Endothelial cell of umbilical vein (primary cell): Measurements from ENCODE around the gene DGKD. TPM values are rescaled to one million over a fixed set of nuclear protein-coding genes. Genes with fewer than 3 reads are reported as not detected.

Source experiments
- BruUV-seq: library from RNA; stranded (reverse); fragments of 400-500 nt; replicated peaks from 2 replicates; lab custom pipeline; 2021; lab: Mats Ljungman, UMichigan
- CTCF ChIA-PET: fragments of 300-600, 350-600 bp; sonication (Branson Sonifier 250); formaldehyde crosslinking; loops from one replicate; lab custom pipeline; 2021; ENCODE audit warnings: antibody characterized with exemption, inconsistent platforms; lab: Charles Lee
- POLR2A ChIA-PET: fragments of 300-600, 350-600 bp; sonication (Branson Sonifier 250); formaldehyde crosslinking; loops from one replicate; lab custom pipeline; 2021; ENCODE audit warnings: antibody characterized with exemption, inconsistent platforms; lab: Charles Lee
- DNase-seq: peaks from one replicate; pipeline ENCODE4 v3.0.0-alpha.2; 2011; ENCODE audit warnings: low read depth, low spot score
- FAIRE-seq: peaks from 2 replicates; lab custom pipeline; 2011; peaks lifted over from hg19 to GRCh38; lab: Jason Lieb, UNC
- H2AFZ ChIP-seq: 2 replicates; pipeline ENCODE4 v1.6.0; 2012; ENCODE audit warnings: low read depth, low read length, control low read depth, inconsistent platforms
- H3K27ac ChIP-seq: 2 replicates; pipeline ENCODE4 v1.5.1; 2011; ENCODE audit warnings: low read depth, mild to moderate bottlenecking, control low read depth, low read length, moderate library complexity; ENCODE audit not compliant: insufficient read depth
- H3K27me3 ChIP-seq, 2 experiments: 2 replicates each; pipeline versions ENCODE4 v1.6.0 to v1.6.1; 2011; ENCODE audit warnings: low read length in 2 of 2, mixed read lengths in 1 of 2; ENCODE audit not compliant: control insufficient read depth in 2 of 2, insufficient read depth in 2 of 2
- H3K36me3 ChIP-seq, 2 experiments: 2 replicates in 1 of 2; 3 replicates in 1 of 2; pipeline ENCODE4 v1.5.1; 2011; ENCODE audit warnings: low read length in 2 of 2, mild to moderate bottlenecking in 1 of 2, moderate library complexity in 1 of 2; ENCODE audit not compliant: control insufficient read depth in 2 of 2, insufficient read depth in 2 of 2; ENCODE audit errors: extremely low read depth in 1 of 2
- H3K4me1 ChIP-seq: 3 replicates; pipeline ENCODE4 v1.5.1; 2011; ENCODE audit warnings: mild to moderate bottlenecking, low read length; ENCODE audit not compliant: control insufficient read depth, insufficient read depth; ENCODE audit errors: extremely low read depth
- H3K4me2 ChIP-seq: 2 replicates; pipeline ENCODE4 v1.6.1; 2011; ENCODE audit warnings: low read length, control low read depth, mixed read lengths; ENCODE audit not compliant: insufficient read depth
- H3K4me3 ChIP-seq, 3 experiments: fragments of 200-600 bp in 1 of 3; sonication (generic), shearing (Covaris generic) in 1 of 3; replicated peaks in 1 of 3; 2 replicates each; pipeline ENCODE4 v1.5.1; 2011 to 2016; ENCODE audit warnings: control low read depth in 3 of 3, low read length in 3 of 3, mild to moderate bottlenecking in 2 of 3, inconsistent platforms in 1 of 3, low read depth in 1 of 3, moderate library complexity in 1 of 3; ENCODE audit not compliant: insufficient read depth in 1 of 3
- H3K79me2 ChIP-seq: 2 replicates; pipeline ENCODE4 v1.6.0; 2012; ENCODE audit warnings: low read length, inconsistent platforms; ENCODE audit not compliant: control insufficient read depth, insufficient read depth
- H3K9ac ChIP-seq: replicated peaks from 2 replicates; pipeline ENCODE3; 2011; ENCODE audit warnings: low read length, control low read depth; ENCODE audit not compliant: insufficient read depth; ENCODE audit errors: extremely low read depth
- H3K9me1 ChIP-seq: replicated peaks from 3 replicates; pipeline ENCODE4 v1.6.0; 2011; ENCODE audit warnings: mild to moderate bottlenecking, low read length; ENCODE audit not compliant: control insufficient read depth, insufficient read depth; ENCODE audit errors: extremely low read depth
- H3K9me3 ChIP-seq: replicated peaks from 2 replicates; pipeline ENCODE4 v1.5.1; 2012; ENCODE audit warnings: low read length, inconsistent platforms; ENCODE audit not compliant: control insufficient read depth, insufficient read depth
- H4K20me1 ChIP-seq: replicated peaks from 2 replicates; pipeline ENCODE3; 2011; ENCODE audit warnings: mild to moderate bottlenecking, low read length; ENCODE audit not compliant: control insufficient read depth, insufficient read depth; ENCODE audit errors: extremely low read depth
- CTCF ChIP-seq, 2 donors: IDR thresholded peaks; 1 replicate in 1 of 2; 2 replicates in 1 of 2; pipeline ENCODE4 v1.5.1; 2011; ENCODE audit warnings: low read length in 2 of 2, mild to moderate bottlenecking in 2 of 2, moderate library complexity in 2 of 2, control low read depth in 1 of 2, inconsistent platforms in 1 of 2, low read depth in 1 of 2; ENCODE audit not compliant: insufficient read depth in 1 of 2; ENCODE audit errors: extremely low read depth in 1 of 2
- EZH2 ChIP-seq: IDR thresholded peaks from 2 replicates; pipeline ENCODE4 v1.6.1; 2012; ENCODE audit warnings: borderline replicate concordance, low read depth, mild to moderate bottlenecking, moderate library complexity, low read length, inconsistent platforms; ENCODE audit not compliant: severe bottlenecking
- FOS ChIP-seq: IDR thresholded peaks from 2 replicates; pipeline ENCODE4 v1.6.1; 2011; ENCODE audit warnings: mild to moderate bottlenecking, low read length, moderate library complexity, borderline replicate concordance; ENCODE audit not compliant: insufficient read depth
- GATA2 ChIP-seq: IDR thresholded peaks from 2 replicates; pipeline ENCODE4 v1.7.0; 2011; ENCODE audit warnings: low read depth, mild to moderate bottlenecking, moderate library complexity, mixed read lengths, low read length; ENCODE audit not compliant: insufficient read length, insufficient read depth
- JUN ChIP-seq: IDR thresholded peaks from 2 replicates; pipeline ENCODE4 v1.6.1; 2011; ENCODE audit warnings: borderline replicate concordance, low read depth; ENCODE audit not compliant: insufficient read length, insufficient read depth
- MAX ChIP-seq: IDR thresholded peaks from 2 replicates; pipeline ENCODE4 v1.6.1; 2011; ENCODE audit not compliant: insufficient read depth, insufficient read length
- MYC ChIP-seq: IDR thresholded peaks from one replicate; pipeline ENCODE4 v1.6.1; 2011; ENCODE audit warnings: mild to moderate bottlenecking, low read depth, low read length
- POLR2A ChIP-seq: IDR thresholded peaks from 2 replicates; pipeline ENCODE4 v1.6.1; 2012; ENCODE audit warnings: low read depth, mild to moderate bottlenecking, control low read depth, low read length
- POLR2AphosphoS5 ChIP-seq: IDR thresholded peaks from 2 replicates; pipeline ENCODE4 v1.6.1; 2012; ENCODE audit warnings: low read depth, mild to moderate bottlenecking, control low read depth, low read length, moderate library complexity; ENCODE audit not compliant: insufficient read depth
- dilution Hi-C: fragments of 300-500 bp; cut with MboI; formaldehyde crosslinking; loops from one replicate; pipeline ENCODE4 v1.15.0; 2019; ENCODE audit warnings: low sequenced_read_pairs; ENCODE audit not compliant: extremely low pct_ligation_motif_present
- intact Hi-C: fragments of 100-400 bp; cut with micrococcal nuclease; formaldehyde crosslinking; loops from one replicate; pipeline ENCODE4 v1.10.0; 2022
- polyA plus RNA-seq, 4 experiments: library from polyadenylated mRNA; depleted of rRNA in 3 of 4; stranded (reverse) in 3 of 4; unstranded in 1 of 4; fragments of >200 nt; gene quantifications; 2 replicates each; pipeline versions ENCODE4 v1.2.1 to v1.2.3, GENCODE V29; 2011 to 2012; ENCODE audit warnings: missing spikeins in 1 of 4
- total RNA-seq: library from RNA; stranded (reverse); gene quantifications from 2 replicates; pipeline ENCODE4 v1.2.3, GENCODE V29; 2021

The DGKD gene
- total and polyA plus RNA-seq, 2 donors (not counting 3 experiments of a cell fraction or from before 2014, with no cell fraction given), result 10.8 to 36.6 TPM

GRCh38 chr2:233497692-233498091, 143.4 kb downstream of the DGKD start:
- ChIA-PET CTCF (interaction anchor here (1.2 to 2.0 kb wide), 2 partner anchors 49 to 209 kb away, joined by 3 to 4 read pairs; no protein-coding TSS in a partner anchor), POLR2A (no interaction called here)
- intact Hi-C loops, result no loop called here
- Histone ChIP-seq H3K9me1 (no peaks in the 10 kb centered on the region), H3K4me2 (no peak overlapping the region), H3K4me1 (no peaks in the 10 kb centered on the region), H3K36me3 (peaks cover 0 to 2% of the 10 kb centered on the region in 2 experiments), H3K79me2 (no peaks in the 10 kb centered on the region), H3K9me3 (no peaks in the 10 kb centered on the region), H3K27me3 (no peaks in the 10 kb centered on the region), H3K9ac (no peak overlapping the region), H2AFZ (no peak overlapping the region), H3K27ac (no peak overlapping the region), H4K20me1 (no peaks in the 10 kb centered on the region), H3K4me3 (no peak overlapping the region)
- DNase-seq, result no peak
- no TSS peak for BruUV-seq
- TF ChIP-seq GATA2 (no peak), MAX (no peak), MYC (no peak), FOS (no peak)
- dilution Hi-C loops, result no loop called here
- FAIRE-seq, result no peak

- no peak for FAIRE-seq
- H3K36me3 ChIP-seq, result no peaks in the 10 kb centered on the region
- ChIA-PET POLR2A (no interaction called here), CTCF (interaction anchor here (1.2 to 2.0 kb wide), 2 partner anchors 49 to 209 kb away, joined by 3 to 4 read pairs; no protein-coding TSS in a partner anchor)
- H2AFZ ChIP-seq, result no peak overlapping the region
- H3K27ac ChIP-seq, result no peak overlapping the region
- intact Hi-C loops (no loop called here), dilution Hi-C loops (no loop called here)
- no peaks in the 10 kb centered on the region for H3K79me2 ChIP-seq
- H3K9me1 ChIP-seq, result no peaks in the 10 kb centered on the region
- no peak for DNase-seq
- no peaks in the 10 kb centered on the region for H3K9me3 ChIP-seq
- no peak for TF ChIP-seq FOS
- TF ChIP-seq CTCF (IDR thresholded peaks at IDR 0.05; ENCODE audit: extremely low read depth in 1 of 2, insufficient read depth in 1 of 2, low read depth in 1 of 2, low read length in 2 of 2), result no peak
- no peak for TF ChIP-seq POLR2A
- no peak for TF ChIP-seq MYC
- TF ChIP-seq EZH2, result no peak
- TF ChIP-seq GATA2, result no peak
- TF ChIP-seq MAX, result no peak
- no peak for TF ChIP-seq JUN
- TF ChIP-seq POLR2AphosphoS5, result no peak
- H3K27me3 ChIP-seq, result no peaks in the 10 kb centered on the region
- no peaks in the 10 kb centered on the region for H3K4me1 ChIP-seq
- BruUV-seq, result no TSS peak
- no peak overlapping the region for H3K4me3 ChIP-seq
- H3K4me2 ChIP-seq, result no peak overlapping the region
- H4K20me1 ChIP-seq, result no peaks in the 10 kb centered on the region
- H3K9ac ChIP-seq, result no peak overlapping the region
Observed at GRCh38 chr2:233498126-233498525, 143.8 kb downstream of the DGKD start.
